ENCODE measurements around the gene HDGFL2.

Gene HDGFL2

GRCh38 chr19:4449639-4450028, 22.5 kb upstream of the HDGFL2 start:
- DNase-seq (no peak), ATAC-seq (replicated peaks) (no peak)
- Mint-ChIP-seq H3K27me3 (no peaks in the 10 kb centered on the region), H3K9me3 (no peaks in the 10 kb centered on the region), H3K4me1 (ENCODE audit: low read depth in 2 of 2) (no peaks in the 10 kb centered on the region), H3K4me3 (no peak overlapping the region), H3K36me3 (ENCODE audit: insufficient read depth) (peaks cover 46% of the 10 kb centered on the region), H3K27ac (no peak overlapping the region)

GRCh38 chr19:4452230-4452990, 19.7 kb upstream of the HDGFL2 start:
- no peak overlapping the region for H3K4me3 Mint-ChIP-seq
- DNase-seq (no peak), ATAC-seq (replicated peaks) (no peak)
- H3K36me3 Mint-ChIP-seq (ENCODE audit: insufficient read depth): peaks cover 53% of the 10 kb centered on the region
- no peaks in the 10 kb centered on the region for H3K9me3 Mint-ChIP-seq
- H3K27me3 Mint-ChIP-seq: no peaks in the 10 kb centered on the region
- H3K27ac Mint-ChIP-seq: no peak overlapping the region
- peaks cover 16 to 17% of the 10 kb centered on the region in 2 donors for H3K4me1 Mint-ChIP-seq (ENCODE audit: low read depth in 2 of 2)

- Mint-ChIP-seq H3K4me1 (ENCODE audit: low read depth in 2 of 2) (peaks cover 18 to 21% of the 10 kb centered on the region in 2 donors), H3K9me3 (no peaks in the 10 kb centered on the region), H3K27ac (peak overlapping the region in 1 of 2 donors; percentile 29), H3K27me3 (no peaks in the 10 kb centered on the region), H3K36me3 (ENCODE audit: insufficient read depth) (peaks cover 61% of the 10 kb centered on the region), H3K4me3 (no peak overlapping the region)
- DNase-seq (no peak), ATAC-seq (replicated peaks) (no peak)
Observed at GRCh38 chr19:4453232-4454179, 18.6 kb upstream of the HDGFL2 start.

- Mint-ChIP-seq H3K4me3 (no peak overlapping the region), H3K27me3 (no peaks in the 10 kb centered on the region), H3K4me1 (ENCODE audit: low read depth in 2 of 2) (peaks cover 18 to 21% of the 10 kb centered on the region in 2 donors), H3K27ac (peak overlapping the region; percentile 60 to 95), H3K36me3 (ENCODE audit: insufficient read depth) (peaks cover 51% of the 10 kb centered on the region), H3K9me3 (no peaks in the 10 kb centered on the region)
- DNase-seq: no peak
- no peak for ATAC-seq (replicated peaks)
Observed at GRCh38 chr19:4454747-4455718, 17.1 kb upstream of the HDGFL2 start.

GRCh38 chr19:4455719-4456475, 16.2 kb upstream of the HDGFL2 start:
- Mint-ChIP-seq H3K27ac (peak overlapping the region; percentile 95 to 96), H3K4me3 (peak overlapping the region; percentile 87 to 90), H3K27me3 (no peaks in the 10 kb centered on the region), H3K4me1 (ENCODE audit: low read depth in 2 of 2) (peaks cover 18 to 21% of the 10 kb centered on the region in 2 donors), H3K9me3 (no peaks in the 10 kb centered on the region), H3K36me3 (ENCODE audit: insufficient read depth) (peaks cover 44% of the 10 kb centered on the region)
- ATAC-seq (replicated peaks) (no peak), DNase-seq (no peak)

- no peak for DNase-seq
- peaks cover 18 to 21% of the 10 kb centered on the region in 2 donors for H3K4me1 Mint-ChIP-seq (ENCODE audit: low read depth in 2 of 2)
Observed at GRCh38 chr19:4456476-4456842, 15.6 kb upstream of the HDGFL2 start.

GRCh38 chr19:4456843-4457653, 15.0 kb upstream of the HDGFL2 start:
- H3K27me3 Mint-ChIP-seq: no peaks in the 10 kb centered on the region
- peak overlapping the region; percentile 87 to 90 for H3K4me3 Mint-ChIP-seq
- ATAC-seq (replicated peaks): peak; percentile 34
- peaks cover 35% of the 10 kb centered on the region for H3K36me3 Mint-ChIP-seq (ENCODE audit: insufficient read depth)
- peaks cover 18 to 21% of the 10 kb centered on the region in 2 donors for H3K4me1 Mint-ChIP-seq (ENCODE audit: low read depth in 2 of 2)
- peak overlapping the region; percentile 95 to 96 for H3K27ac Mint-ChIP-seq
- H3K9me3 Mint-ChIP-seq: no peaks in the 10 kb centered on the region
- peak in 1 of 3 experiments; percentile 33 for DNase-seq

More at GRCh38 chr19:4456476-4456842, 15.6 kb upstream of the HDGFL2 start:
- no peaks in the 10 kb centered on the region for H3K9me3 Mint-ChIP-seq
- H3K27me3 Mint-ChIP-seq: no peaks in the 10 kb centered on the region
- H3K4me3 Mint-ChIP-seq: peak overlapping the region; percentile 87 to 90
- ATAC-seq (replicated peaks): no peak
- peaks cover 39% of the 10 kb centered on the region for H3K36me3 Mint-ChIP-seq (ENCODE audit: insufficient read depth)
- H3K27ac Mint-ChIP-seq: peak overlapping the region; percentile 95 to 96

- Mint-ChIP-seq H3K9me3 (no peaks in the 10 kb centered on the region), H3K27me3 (no peaks in the 10 kb centered on the region), H3K4me1 (ENCODE audit: low read depth in 2 of 2) (peaks cover 18 to 21% of the 10 kb centered on the region in 2 donors), H3K4me3 (peak within 1 kb of the TSS; percentile 87 to 90), H3K36me3 (ENCODE audit: insufficient read depth) (peaks cover 28% of the 10 kb centered on the region), H3K27ac (peak within 1 kb of the TSS; percentile 95 to 96)
- peak; percentile 98 for ATAC-seq (replicated peaks)
- peak; percentile 95 to 98 (median 97) for DNase-seq
Observed at GRCh38 chr19:4457654-4458395, 14.3 kb upstream of the HDGFL2 start, which contains the start of gene UBXN6. Gene UBXN6, minus strand, starts transcription at chr19:4457794. Its CDS starts 97 bp downstream, at chr19:4457697.

GRCh38 chr19:4464815-4465581, 7.1 kb upstream of the HDGFL2 start:
- no peaks in the 10 kb centered on the region for H3K36me3 Mint-ChIP-seq (ENCODE audit: insufficient read depth)
- H3K27me3 Mint-ChIP-seq: no peaks in the 10 kb centered on the region
- DNase-seq (no peak), ATAC-seq (replicated peaks) (no peak)
- H3K9me3 Mint-ChIP-seq: no peaks in the 10 kb centered on the region
- no peak overlapping the region for H3K4me3 Mint-ChIP-seq
- no peak overlapping the region for H3K27ac Mint-ChIP-seq
- no peaks in the 10 kb centered on the region for H3K4me1 Mint-ChIP-seq (ENCODE audit: low read depth in 2 of 2)

- Mint-ChIP-seq H3K9me3 (no peaks in the 10 kb centered on the region), H3K27ac (no peak overlapping the region), H3K27me3 (no peaks in the 10 kb centered on the region), H3K36me3 (ENCODE audit: insufficient read depth) (no peaks in the 10 kb centered on the region), H3K4me1 (ENCODE audit: low read depth in 2 of 2) (peaks cover 4 to 6% of the 10 kb centered on the region in 2 donors), H3K4me3 (no peak overlapping the region)
- ATAC-seq (replicated peaks): no peak
- DNase-seq: no peak
Observed at GRCh38 chr19:4467835-4468234, 4.3 kb upstream of the HDGFL2 start.
